Esophagus mucosa (tissue), 1 donor: Measurements from ENCODE around the gene PIGM. TPM values are rescaled to one million over a fixed set of nuclear protein-coding genes. Genes with fewer than 3 reads are reported as not detected.
A peak's percentile ranks its signal among the peaks of the same experiment; 100 is the strongest.

ENCODE experiments used
- ATAC-seq: fragments of 200-7000 bp; cut with Tn5 transposase; one replicate; pipeline ENCODE4 v1.9.1; 2020
- total RNA-seq: library from RNA; stranded (reverse); gene quantifications from one replicate; pipeline ENCODE4 v1.2.4, GENCODE V29; 2023
- donor health status: DM: yes; HTN: yes; CAD: no.

PIGM gene
- total RNA-seq, 1 donor from 2014 or later = 3.3 TPM

GRCh38 chr1:160021376-160022074 lies 10.3 kb downstream of the PIGM start:
- no peak for ATAC-seq

- no peak for ATAC-seq
These were observed 11.6 kb downstream of the PIGM start for GRCh38 chr1:160020196-160020595.

- ATAC-seq = no peak
These were observed 12.9 kb downstream of the PIGM start for GRCh38 chr1:160018900-160019299.

GRCh38 chr1:160018347-160018746 lies 13.4 kb downstream of the PIGM start:
- no peak for ATAC-seq

GRCh38 chr1:160017592-160017991 lies 14.2 kb downstream of the PIGM start:
- ATAC-seq = no peak

- ATAC-seq = no peak
These were observed 20.0 kb downstream of the PIGM start for GRCh38 chr1:160011781-160012180.

GRCh38 chr1:160009801-160010200 lies 22.0 kb downstream of the PIGM start:
- ATAC-seq = no peak

GRCh38 chr1:160009081-160009480 lies 22.7 kb downstream of the PIGM start:
- no peak for ATAC-seq

- no peak for ATAC-seq
These were observed 24.1 kb downstream of the PIGM start for GRCh38 chr1:160007577-160008200.

GRCh38 chr1:160006312-160006940 lies 25.4 kb downstream of the PIGM start:
- ATAC-seq = peak; percentile 71

- ATAC-seq = no peak
These were observed 26.7 kb downstream of the PIGM start for GRCh38 chr1:160005070-160005469.

GRCh38 chr1:160004425-160004824 lies 27.4 kb downstream of the PIGM start:
- ATAC-seq = no peak

GRCh38 chr1:160004001-160004400 lies 27.8 kb downstream of the PIGM start:
- ATAC-seq = peak; percentile 20

- no peak for ATAC-seq
These were observed 30.4 kb downstream of the PIGM start for GRCh38 chr1:160001440-160001839.

- ATAC-seq = no peak
These were observed 32.6 kb downstream of the PIGM start for GRCh38 chr1:159999204-159999603.

- no peak for ATAC-seq
These were observed 35.1 kb downstream of the PIGM start for GRCh38 chr1:159996653-159997052.

GRCh38 chr1:159994896-159995295 lies 36.9 kb downstream of the PIGM start:
- no peak for ATAC-seq

GRCh38 chr1:159993911-159994310 lies 37.9 kb downstream of the PIGM start:
- ATAC-seq = no peak

GRCh38 chr1:159992161-159992560 lies 39.6 kb downstream of the PIGM start:
- no peak for ATAC-seq

GRCh38 chr1:159991513-159991912 lies 40.3 kb downstream of the PIGM start:
- peak; percentile 94 for ATAC-seq

GRCh38 chr1:159990005-159990404 lies 41.8 kb downstream of the PIGM start:
- ATAC-seq = no peak

- ATAC-seq = no peak
These were observed 42.2 kb downstream of the PIGM start for GRCh38 chr1:159989581-159989980.

GRCh38 chr1:159988006-159988405 lies 43.8 kb downstream of the PIGM start:
- ATAC-seq = no peak

- ATAC-seq = no peak
These were observed 44.6 kb downstream of the PIGM start for GRCh38 chr1:159987186-159987585.
